ENCODE measurements around the gene EXOC3.

The EXOC3 gene

DNA sequence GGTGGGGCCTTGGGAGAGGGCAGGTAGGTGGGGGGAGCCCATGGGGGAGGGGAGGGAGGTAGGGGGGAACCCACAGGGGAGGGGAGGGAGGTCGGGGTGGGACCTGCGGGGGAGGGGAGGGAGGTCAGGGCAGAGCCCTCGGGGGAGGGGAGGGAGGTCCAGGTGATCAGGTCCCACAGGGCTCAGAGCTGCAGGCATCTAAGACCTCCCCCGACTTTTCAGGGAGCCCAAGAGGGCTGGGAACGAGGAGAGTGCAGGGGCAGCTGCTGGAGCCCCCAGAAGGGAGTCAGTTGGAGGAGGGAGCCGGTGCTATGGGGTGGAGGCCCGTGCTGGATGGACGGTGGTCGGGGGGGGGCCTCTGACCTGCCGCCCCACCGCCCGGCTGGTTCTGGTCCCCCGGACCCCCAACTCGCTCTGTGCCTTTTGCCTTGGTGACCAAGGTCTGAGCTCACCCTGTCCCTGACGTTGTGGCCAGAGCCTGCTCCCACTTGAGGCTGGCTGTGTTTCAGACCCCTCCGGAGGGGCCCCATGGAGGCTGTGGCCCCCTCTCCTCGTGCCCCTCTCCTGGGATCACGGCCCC, 49.4 kb downstream of the EXOC3 start:
- TF ChIP-seq, protein P1, sequence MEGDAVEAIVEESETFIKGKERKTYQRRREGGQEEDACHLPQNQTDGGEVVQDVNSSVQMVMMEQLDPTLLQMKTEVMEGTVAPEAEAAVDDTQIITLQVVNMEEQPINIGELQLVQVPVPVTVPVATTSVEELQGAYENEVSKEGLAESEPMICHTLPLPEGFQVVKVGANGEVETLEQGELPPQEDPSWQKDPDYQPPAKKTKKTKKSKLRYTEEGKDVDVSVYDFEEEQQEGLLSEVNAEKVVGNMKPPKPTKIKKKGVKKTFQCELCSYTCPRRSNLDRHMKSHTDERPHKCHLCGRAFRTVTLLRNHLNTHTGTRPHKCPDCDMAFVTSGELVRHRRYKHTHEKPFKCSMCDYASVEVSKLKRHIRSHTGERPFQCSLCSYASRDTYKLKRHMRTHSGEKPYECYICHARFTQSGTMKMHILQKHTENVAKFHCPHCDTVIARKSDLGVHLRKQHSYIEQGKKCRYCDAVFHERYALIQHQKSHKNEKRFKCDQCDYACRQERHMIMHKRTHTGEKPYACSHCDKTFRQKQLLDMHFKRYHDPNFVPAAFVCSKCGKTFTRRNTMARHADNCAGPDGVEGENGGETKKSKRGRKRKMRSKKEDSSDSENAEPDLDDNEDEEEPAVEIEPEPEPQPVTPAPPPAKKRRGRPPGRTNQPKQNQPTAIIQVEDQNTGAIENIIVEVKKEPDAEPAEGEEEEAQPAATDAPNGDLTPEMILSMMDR (conservative IDR thresholded peaks at IDR 0.05; ENCODE audit: low read depth) = no peak
- CTCF ChIA-PET = no interaction called here
- POLR2A ChIA-PET (ENCODE audit: low non-redundant PET) = no interaction called here
- DNase-seq (ENCODE audit: low spot score) = no peak
- H3K27ac ChIP-seq = no peak overlapping the region

DNA sequence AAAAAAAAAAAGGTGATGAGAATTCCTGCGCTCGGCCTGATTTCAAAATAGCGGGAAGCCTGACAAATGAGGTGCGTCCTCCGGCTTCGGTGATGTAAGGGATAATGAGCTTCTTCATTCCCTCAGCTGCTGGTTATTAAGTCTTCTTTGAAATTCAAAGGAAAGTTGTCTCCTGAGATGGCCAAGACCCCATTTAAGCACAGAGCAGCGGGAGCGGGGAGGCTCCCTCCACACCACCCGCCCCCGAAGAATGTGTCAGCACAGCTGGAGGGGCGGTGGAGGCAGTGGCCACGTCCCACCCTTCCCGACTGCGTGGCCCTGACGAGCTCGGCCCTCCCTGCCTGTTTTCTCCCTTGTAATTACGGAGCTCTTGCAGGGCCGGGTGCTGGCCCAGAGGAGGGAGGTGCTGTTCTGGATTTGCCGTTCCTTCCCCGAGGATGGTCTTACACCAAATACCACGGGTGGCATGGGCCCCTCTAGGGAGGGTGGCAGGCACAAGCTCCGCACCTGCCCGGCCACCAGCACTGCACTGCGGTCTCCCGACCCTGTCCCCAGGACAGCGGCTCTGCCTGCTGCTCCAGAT, 50.2 kb downstream of the EXOC3 start:
- CTCF ChIA-PET = no interaction called here
- DNase-seq (ENCODE audit: low spot score) = peak; percentile 26
- no peak overlapping the region for H3K27ac ChIP-seq
- TF ChIP-seq, protein P1 (conservative IDR thresholded peaks at IDR 0.05; ENCODE audit: low read depth) = no peak
- POLR2A ChIA-PET (ENCODE audit: low non-redundant PET) = no interaction called here

GRCh38 chr5:493758-494157, 50.8 kb downstream of the EXOC3 start:
- CTCF ChIA-PET = no interaction called here

DNA sequence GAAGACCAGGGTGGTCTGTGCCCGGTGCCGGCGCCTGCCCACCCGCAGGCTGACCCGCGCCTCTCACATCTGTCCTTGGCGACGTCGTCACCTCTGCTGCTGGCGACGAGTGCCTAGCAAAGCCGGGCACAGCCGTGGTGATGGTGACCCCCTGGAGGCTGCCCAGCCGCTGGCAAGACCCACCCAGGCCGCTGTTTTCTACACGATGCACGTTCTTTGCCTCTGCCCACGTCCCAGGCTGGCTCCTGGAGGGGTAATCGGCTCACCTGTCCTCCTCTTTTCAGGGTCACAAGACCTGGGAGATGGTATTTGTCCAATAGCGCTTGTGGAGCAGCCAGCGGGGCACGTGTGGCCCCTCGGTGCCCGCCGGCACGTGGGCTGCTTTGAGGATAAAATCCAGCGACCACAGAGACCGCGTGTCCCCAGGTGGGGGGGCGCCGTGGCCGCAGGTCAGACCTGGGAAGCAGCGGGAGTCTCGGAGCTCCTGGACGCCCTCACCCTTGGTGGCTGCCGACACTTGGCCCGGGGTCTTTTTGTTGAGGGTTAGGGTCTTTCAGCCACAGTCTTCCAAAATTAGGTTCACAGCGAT, 51.8 kb downstream of the EXOC3 start:
- TF ChIP-seq, protein P1 (conservative IDR thresholded peaks at IDR 0.05; ENCODE audit: low read depth) = no peak
- CTCF ChIA-PET = no interaction called here
- no peak overlapping the region for H3K27ac ChIP-seq
- POLR2A ChIA-PET (ENCODE audit: low non-redundant PET) = no interaction called here
- no peak for DNase-seq (ENCODE audit: low spot score)

More at GRCh38 chr5:493758-494157, 50.8 kb downstream of the EXOC3 start:
- TF ChIP-seq, protein P1 (conservative IDR thresholded peaks at IDR 0.05; ENCODE audit: low read depth) = no peak
- DNase-seq (ENCODE audit: low spot score) = no peak
- no peak overlapping the region for H3K27ac ChIP-seq
- POLR2A ChIA-PET (ENCODE audit: low non-redundant PET) = no interaction called here

- DNase-seq (ENCODE audit: low spot score) = no peak
- TF ChIP-seq, protein P1 (conservative IDR thresholded peaks at IDR 0.05; ENCODE audit: low read depth) = no peak
- no peak overlapping the region for H3K27ac ChIP-seq
- CTCF ChIA-PET = no interaction called here
- POLR2A ChIA-PET (ENCODE audit: low non-redundant PET) = no interaction called here
Measured at GRCh38 chr5:496028-496427, 53.1 kb downstream of the EXOC3 start.

DNA sequence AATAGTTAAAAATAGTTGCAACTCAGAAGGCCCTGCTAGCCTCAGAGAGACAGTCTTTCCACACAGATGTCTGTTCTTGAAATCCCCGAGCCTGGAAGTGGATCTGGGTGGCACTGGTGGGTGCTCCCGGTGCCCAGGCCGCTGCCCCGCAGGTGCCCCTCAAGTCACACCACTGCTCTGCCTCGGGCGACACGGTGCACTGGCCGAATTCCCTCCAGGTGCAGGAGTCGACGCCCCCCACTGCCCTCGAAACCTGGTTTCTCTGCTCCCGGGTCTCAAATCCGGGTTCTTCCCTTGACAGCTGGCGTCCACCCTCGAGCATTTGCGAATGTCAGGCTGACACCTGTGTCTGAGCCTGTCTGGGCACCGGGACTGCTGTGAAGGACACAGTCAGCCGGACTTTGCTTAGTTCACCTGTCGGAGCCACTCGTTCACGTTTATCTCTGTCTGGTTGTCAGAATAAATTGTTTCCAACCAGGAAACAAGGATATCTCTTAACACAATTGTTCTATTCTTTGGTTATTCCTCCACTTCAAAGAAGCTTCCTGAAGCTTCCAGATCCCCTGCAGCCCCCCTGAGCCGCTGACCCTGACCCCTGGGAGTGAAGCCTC, 54.2 kb downstream of the EXOC3 start:
- ChIA-PET CTCF (no interaction called here), POLR2A (ENCODE audit: low non-redundant PET) (no interaction called here)
- H3K27ac ChIP-seq = no peak overlapping the region
- no peak for DNase-seq (ENCODE audit: low spot score)
- TF ChIP-seq, protein P1 (conservative IDR thresholded peaks at IDR 0.05; ENCODE audit: low read depth) = no peak
